LNCAP (cell line): Measurements from ENCODE around the gene CCM2.

ENCODE experiments used
- TF ChIP-seq, protein P1 (sequence below): fragments of 450-650 bp; IDR thresholded peaks from 2 replicates; pipeline ENCODE4 v1.5.1; 2017; ENCODE audit warnings: mild to moderate bottlenecking

CCM2 gene

DNA sequence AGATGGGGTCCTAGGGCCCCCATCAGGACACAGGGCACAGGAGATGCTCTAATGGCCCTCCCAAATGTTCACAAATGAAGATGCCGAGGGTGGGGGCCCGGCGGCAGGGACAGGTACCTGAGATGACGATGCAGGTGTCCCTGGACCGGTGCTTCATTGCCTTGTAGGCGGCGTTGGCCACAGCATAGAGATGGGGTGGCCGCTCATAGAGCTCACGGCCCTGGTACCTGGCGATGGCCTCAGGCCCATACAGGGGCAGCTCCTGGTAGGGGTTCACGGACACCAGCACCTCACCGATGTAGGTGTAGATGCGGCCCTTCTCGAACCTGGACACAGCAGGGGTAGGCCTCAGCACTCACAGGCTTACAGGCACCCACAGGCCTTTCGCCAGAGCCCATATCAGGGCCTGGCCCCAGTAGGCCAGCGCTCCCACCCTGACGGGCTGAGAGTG is 23.2 kb upstream of the CCM2 start:
- TF ChIP-seq, protein P1, sequence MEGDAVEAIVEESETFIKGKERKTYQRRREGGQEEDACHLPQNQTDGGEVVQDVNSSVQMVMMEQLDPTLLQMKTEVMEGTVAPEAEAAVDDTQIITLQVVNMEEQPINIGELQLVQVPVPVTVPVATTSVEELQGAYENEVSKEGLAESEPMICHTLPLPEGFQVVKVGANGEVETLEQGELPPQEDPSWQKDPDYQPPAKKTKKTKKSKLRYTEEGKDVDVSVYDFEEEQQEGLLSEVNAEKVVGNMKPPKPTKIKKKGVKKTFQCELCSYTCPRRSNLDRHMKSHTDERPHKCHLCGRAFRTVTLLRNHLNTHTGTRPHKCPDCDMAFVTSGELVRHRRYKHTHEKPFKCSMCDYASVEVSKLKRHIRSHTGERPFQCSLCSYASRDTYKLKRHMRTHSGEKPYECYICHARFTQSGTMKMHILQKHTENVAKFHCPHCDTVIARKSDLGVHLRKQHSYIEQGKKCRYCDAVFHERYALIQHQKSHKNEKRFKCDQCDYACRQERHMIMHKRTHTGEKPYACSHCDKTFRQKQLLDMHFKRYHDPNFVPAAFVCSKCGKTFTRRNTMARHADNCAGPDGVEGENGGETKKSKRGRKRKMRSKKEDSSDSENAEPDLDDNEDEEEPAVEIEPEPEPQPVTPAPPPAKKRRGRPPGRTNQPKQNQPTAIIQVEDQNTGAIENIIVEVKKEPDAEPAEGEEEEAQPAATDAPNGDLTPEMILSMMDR = no peak

DNA sequence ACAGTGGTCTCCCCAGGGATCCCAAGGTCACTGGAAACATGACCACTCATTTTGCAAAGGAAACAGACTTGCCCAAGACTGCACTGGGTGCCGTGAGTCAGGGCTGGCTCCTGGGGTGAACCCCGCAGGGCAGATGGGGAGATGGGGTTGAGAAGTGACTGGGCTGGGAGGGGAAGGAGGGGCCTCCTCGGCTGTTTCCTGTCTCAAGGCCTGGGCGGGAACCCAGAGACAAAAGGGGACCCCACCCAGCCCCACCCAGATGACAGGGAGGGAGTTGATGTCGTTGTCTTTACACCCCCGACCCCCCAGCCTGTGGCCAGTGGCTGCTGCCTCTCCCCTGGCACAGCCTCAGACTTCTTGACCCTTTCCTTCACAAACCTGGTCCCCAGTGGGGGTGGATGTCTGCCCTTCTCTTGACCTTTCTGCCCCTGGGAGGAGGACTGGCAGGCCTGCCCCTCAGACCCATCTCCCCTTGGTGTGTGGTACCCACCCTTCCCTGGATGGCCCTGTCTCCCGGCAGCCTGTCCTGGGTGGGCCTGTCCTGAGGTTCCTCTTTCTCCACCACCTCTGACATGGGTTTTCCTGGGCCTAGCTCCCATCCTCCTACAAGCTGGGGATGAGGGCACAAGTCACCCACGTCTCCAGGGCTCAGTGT is 22.6 kb upstream of the CCM2 start:
- TF ChIP-seq, protein P1 = no peak

- TF ChIP-seq, protein P1 = no peak
Observed at GRCh38 chr7:44977959-44978335, 22.1 kb upstream of the CCM2 start.

GRCh38 chr7:44978511-44979366 is 21.3 kb upstream of the CCM2 start, which contains the start of gene MYO1G:
TSS of gene MYO1G (minus strand) at chr7:44979015. CDS start at chr7:44978961, 54 bp downstream.
- TF ChIP-seq, protein P1 = no peak

- TF ChIP-seq, protein P1 = no peak
Observed at GRCh38 chr7:44979481-44980392, 20.3 kb upstream of the CCM2 start.

DNA sequence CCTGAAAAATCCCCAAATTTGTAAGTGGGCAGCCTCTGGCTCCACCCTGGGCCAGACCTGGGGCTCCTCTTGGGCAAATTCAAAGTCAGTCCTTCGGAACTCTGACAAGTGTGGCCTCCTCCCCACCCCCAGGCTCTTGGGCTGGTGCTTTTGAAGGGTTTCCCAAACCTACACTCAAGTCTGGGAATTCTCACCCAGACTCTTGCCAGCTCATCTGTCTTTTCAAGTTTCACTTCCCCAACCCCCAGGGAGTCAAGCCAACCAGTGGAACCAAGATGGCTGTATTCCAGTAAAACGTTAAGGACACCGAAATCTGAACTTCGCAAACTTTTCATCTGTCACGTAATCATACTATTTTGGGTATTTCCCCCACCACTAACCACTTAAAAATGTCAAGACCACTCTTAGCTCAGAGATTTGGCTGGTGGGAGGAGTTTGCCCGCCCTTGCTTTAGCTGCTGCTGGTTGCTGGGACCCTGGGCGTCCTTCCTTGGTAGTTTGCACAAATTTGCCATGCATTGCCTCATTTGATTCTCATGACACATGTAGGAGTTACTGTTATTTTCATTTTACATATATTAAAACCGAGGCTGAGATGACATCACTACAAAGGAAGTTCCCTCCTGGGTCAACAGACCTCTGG is 19.5 kb upstream of the CCM2 start:
- TF ChIP-seq, protein P1 = no peak
